Putamen (tissue), 1 donor: ENCODE measurements around the gene ZNF800.
A peak's percentile ranks its signal among the peaks of the same experiment; 100 is the strongest.

Source experiments
- DNase-seq: peaks from one replicate; pipeline ENCODE4 v3.0.0-alpha.2; 2016; ENCODE audit warnings: low spot score

The ZNF800 gene

DNA sequence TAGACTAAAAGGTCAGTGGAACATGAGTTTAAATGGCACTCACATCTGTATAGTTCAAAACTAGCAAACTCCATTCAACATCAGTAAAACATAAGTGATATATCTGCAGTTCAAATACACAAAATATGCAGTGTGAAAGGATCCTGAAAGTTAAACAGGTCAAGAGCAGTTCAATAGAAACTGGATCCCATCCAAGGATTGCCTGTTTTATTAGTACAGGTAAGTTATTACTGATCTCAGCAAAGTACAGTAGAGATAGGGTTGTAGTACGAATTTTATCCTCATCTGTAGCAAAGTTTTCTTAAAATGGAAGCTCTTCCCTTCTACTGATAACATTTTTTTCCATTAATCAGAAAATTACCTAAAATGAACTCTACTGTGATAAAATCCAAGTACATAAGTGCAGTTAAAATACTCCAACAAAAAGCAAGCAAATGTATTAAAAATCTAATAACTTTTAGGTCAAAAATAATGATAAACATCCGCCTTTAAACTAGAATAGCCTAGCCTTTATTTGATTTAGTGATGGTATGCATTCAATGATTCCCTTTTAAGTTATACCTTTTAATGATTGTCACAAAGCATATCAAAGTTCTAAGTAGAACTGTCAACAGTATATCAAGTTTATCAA, 2.2 kb downstream of the ZNF800 start:
- no peak for DNase-seq

DNA sequence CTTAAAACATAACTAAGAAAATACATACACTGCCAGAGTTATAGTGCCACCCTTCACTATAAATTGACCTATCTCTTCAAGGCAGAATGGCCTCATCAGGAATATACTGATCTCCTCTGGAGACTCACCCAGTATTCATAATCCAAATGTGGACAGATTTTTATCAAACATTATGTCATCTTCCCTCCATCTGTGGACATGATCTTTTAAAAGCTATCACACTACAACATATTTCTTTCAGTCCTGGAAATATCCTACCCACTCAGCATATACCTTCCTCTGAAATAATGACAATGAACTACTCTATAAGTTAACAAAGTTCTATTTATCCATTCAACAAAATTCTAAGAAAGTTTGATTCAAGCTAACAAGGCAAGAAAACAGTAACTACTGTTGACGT, 3.2 kb downstream of the ZNF800 start:
- no peak for DNase-seq

DNA sequence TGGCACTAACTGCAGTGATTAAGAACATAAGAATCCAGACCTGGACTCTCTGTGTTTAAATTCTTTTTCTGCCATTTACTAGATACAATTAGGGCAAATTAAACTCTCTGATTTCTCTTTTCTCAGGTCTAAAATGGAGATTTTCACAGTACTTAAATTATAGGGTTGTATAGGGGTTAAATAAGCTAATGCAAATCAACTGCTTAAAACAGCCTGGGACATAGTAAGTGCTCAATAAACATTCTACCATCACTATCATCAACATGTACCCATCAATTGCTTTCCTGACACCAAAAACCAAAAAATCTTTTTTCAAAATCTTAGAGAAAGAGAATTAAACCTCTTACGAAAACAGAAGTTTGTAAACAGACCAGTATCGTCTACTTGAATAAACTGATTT, 4.5 kb downstream of the ZNF800 start:
- no peak for DNase-seq

DNA sequence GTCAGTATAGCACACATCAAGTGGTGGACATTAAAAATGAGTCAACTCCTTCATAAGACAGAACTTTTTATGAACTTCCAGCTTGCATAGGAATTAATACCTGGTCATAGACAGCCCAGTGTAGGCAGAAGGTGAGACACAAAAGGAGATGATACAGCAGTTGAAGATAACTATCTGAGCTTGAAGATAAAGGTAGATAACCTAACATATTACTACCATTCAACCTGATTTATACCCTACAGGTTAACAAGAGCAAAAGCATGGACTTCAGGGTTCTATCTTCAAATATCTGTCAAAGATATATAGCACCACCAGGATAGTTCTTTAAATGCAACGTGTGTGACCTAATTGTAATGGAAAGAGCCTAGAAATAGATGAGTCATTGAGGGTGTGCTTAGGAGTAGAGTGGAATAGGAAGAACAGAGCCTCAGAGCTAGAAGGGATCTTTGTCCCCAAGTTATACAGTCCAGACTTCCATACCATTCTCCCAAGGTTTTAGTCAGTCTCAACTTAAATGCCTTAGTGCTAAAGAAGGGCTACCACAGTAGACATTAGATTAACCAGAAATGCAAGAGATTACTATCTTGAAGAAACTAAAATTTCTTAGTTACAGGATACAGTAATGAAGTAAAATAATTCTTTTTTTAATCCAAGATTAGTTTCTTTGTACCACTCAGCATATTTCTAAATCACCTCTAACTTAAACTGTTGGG, 9.2 kb downstream of the ZNF800 start:
- no peak for DNase-seq

DNA sequence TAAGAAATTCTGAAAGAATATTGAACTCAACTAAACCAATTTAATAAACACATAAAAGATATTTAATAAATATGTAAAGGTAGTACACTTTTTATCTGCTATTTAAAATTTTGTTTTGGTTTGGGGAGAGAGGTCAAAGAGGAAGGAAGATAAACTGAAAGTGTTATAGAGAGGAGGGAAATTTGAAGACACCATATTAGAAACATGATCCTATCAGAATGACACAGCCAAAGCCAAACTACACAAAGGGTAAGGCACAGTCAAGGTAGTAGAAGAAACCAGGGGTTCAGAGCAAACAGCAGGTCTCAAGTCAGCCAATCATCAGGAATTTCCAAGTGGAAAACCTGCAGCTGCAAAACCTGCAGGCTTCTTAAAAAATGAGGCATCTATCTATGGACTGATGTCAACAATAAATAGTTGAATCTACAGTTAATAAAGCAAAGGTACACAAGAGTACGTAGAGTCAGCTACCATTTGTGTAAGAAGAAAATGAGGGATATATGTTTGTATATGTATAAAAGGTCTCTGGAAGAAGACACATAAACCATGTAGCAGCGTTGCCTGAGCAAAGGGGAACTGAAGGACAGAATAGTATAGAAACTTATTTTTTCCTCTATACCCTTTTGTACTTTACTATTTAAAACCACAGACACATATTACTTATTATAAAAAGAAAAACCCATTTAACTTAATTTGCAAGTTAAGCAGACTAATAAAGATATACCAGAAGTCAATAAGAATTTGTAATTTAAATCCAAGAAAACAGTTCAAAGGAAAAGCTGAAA, 10.0 kb downstream of the ZNF800 start:
- no peak for DNase-seq

DNA sequence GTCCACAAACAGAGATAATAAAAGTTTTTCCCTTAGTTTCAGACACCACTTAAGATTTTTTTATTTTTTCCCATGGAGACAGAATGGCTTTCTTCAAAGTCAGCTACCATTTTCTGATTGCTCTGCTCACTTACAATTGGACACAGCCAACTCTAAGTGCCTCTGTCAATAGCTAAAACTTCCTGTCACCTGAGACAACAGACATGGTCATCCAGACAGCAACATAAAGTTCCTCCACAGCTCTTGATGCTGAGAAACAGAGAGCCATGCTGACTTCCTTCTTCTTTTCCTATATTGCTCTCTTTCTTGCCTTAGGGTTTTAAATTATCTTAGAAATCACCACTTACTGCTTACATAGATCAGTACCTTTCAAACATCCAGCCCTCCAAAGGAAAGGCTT, 12.0 kb downstream of the ZNF800 start:
- no peak for DNase-seq

DNA sequence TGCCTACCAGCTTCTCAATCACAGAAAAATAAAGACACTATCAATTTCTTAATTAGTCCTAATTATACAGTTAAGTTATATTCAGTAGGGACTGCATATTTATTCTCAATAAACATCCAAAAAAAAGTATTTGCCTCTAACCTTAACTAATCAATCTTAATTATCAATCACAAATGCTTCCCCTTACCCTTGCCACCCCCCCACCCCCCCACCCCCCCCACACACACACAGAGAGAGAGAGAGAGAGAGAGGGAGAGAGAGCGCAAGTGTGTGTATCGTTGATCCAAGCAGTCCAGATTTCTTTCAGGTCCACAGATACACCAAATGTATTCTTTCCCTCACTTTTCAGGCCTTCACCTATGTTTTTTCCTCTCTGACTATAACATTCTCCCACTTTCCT, 12.9 kb downstream of the ZNF800 start:
- no peak for DNase-seq

DNA sequence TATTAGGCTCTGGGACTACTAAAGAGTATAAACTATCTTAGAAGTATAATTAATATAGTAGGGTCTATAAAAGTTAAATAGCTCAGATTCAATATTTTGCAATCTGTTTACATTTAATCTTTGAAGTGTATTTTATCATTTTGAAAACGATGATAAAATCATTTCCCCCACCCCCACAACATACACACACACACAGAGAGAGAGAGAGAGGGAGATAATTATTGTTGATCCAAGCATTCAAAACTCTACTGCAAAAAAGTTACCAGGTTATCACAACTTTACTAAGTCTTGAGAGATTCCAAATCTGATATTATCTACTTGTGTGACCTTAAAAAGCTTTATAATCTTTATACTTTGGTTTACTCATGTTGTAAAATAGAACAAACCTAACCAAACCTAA, 14.0 kb downstream of the ZNF800 start:
- DNase-seq = no peak

DNA sequence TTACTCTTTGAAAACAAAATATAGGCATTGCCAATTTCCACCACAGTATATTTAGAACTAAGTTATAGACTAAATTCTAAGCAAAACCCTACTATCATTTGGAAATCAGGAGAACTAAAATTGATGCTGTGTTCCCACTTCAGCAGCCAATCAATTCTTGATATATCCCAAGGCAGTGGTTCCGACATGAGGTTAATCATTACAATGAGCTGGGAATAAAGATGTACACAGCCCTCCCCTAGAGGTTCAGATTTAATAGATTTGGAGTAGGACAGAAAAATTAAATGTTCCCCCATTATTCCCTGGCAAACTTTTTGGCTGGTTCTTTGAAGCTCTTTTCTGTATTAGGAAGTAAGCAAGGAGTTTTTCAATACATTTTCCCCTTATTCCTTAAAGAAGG, 15.1 kb downstream of the ZNF800 start:
- DNase-seq = no peak

DNA sequence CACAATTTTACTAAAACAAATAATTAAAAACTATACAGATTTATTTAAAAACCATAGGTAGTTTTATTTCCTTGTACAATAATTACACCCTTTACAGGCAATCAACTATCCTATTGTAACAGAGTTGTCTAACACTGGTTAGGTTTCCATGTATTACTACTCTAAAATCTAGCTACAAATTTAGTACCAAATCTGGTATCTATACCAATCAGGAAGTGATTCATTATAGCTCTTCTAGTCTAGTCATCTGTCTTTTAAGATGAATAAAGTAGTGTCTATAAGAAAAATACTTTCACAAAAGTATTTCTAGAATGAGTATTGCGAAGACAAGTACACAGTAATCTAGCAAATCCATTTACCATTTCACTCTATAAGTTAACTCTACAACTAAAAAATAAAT, 16.9 kb downstream of the ZNF800 start:
- no peak for DNase-seq

DNA sequence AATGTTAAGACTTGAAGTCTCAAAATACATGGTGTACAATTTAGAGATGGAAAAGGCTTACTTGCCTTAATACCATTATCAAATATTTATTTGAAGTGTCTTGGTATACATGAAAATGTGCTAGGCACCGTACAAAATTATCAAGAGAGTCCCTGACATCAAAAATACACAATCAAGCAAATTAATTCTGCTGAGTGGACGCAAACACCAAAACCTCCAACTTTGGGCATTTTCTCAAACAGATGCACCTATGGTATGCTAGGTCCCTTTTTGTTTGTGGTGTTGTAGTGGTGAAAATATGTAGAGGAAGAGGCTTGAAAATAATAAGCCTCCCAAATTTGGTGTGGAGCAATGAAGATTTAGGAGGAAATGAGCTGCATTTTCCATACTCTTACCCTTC, 24.8 kb downstream of the ZNF800 start:
- DNase-seq = no peak

DNA sequence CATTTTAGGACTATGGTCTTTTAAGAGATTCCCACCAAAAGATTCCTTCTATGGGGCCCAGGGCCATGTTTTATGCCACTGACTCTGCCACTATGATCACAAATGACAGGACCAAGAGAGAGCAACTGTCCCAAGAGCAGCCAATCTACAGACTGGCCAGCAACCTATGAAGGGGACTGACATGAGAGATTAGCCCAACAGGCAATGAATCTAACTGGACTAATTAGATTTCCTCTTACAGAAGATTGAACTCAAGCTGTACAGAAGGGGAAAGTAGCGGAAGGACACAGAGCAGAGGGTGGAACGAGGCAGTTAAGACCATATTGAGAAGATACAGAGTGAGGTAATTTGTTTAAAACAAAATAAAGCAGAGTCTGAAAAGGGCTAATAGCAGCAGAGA, 25.8 kb downstream of the ZNF800 start:
- no peak for DNase-seq

DNA sequence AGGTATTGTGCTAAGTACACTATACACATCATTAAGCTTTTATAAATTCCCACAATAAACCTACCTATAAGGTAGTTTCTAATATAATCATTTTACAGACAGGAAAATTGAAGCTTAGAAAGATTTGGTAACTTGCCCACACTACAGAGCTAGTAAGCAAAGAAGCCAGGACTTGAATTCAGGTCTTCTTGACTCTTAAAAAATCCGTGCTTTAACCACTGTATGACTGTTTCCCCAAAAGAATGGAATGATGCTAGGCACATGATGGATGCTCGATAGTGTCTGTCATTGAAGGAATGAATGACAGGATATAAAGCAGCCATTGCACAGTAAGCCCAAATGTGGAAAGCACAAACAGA, 26.6 kb downstream of the ZNF800 start:
- DNase-seq = no peak

DNA sequence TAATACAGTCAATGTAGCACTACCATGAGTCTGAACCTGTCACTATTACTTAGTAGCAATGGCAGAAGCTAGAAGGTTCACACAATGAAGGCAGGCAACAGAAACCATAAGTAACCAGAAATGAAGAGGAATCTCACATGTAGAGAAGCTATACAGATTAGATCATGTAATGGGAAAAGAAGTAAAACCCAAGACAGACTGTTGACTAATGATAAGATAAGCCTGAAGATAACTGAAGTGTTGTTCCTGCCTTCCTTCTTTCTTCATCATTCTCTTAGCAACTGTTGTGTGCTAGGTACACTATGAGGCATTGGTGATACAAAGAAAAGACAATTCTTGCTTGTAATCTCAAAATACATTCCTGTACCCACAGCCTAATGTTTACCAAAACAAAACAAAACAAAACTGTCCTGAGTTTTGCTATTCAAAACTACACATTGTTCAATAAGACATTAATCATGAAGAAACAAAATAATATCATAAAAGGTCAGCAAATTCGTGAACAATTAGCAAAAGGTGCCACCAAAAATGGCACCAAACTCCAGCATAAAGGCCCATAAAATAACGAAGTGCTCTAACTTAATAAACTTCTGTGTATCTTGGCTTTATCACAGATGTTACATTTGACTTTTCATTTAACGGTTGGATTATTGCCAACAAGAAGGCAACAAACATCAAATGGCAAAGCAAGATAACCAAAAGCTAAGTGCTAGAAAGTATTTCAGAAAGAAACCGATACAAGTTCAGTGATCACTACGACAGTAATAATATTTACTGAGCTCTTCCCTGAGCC, 27.1 kb downstream of the ZNF800 start:
- no peak for DNase-seq

DNA sequence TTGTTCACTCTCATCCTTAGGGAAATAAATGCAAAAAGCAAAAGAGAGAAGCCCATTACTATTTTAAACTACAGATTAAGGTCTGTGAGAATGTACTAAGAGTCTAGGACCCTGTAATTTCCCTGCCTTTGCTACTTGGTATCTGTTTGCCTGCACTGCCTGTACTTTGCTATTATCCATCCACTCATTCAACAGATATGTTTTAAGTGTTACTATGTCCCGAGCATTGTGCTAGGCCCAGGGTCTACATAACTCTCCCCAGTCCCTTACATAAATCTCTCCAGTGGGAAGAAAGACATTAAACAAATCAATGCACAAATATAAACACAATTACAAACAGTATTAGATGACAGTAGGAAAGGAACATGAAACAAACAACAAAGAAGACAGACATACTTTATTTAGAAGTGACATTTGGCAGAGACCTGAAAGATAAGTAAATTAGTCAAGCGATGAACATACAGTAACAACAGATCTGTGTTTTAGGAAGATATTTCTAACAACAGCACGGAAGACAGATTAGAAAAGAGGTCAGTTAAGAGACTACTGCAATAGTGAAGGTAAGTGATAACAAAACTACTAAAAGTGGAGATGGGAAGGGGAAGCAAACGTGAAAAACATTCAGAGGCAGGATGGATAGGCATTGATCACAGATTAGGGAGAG, 30.0 kb downstream of the ZNF800 start:
- DNase-seq = no peak

DNA sequence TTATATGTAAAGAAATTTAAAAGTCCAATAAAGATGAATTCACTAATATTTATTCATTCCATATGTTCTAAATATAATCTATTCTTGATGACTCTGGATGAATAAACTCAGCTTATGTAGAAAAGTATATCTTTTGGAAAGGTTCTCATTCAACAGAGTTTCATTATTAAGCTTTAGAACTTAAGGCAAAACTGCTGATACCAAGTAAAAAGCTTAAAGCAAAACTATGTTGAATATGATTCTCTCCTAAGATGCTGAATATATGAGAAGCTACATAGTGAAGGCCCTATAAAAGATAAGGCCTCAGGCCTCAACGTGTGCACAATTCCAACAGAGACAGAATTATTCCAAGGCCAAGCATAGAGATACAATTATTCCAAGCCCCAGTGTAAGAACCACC, 30.8 kb downstream of the ZNF800 start:
- no peak for DNase-seq

DNA sequence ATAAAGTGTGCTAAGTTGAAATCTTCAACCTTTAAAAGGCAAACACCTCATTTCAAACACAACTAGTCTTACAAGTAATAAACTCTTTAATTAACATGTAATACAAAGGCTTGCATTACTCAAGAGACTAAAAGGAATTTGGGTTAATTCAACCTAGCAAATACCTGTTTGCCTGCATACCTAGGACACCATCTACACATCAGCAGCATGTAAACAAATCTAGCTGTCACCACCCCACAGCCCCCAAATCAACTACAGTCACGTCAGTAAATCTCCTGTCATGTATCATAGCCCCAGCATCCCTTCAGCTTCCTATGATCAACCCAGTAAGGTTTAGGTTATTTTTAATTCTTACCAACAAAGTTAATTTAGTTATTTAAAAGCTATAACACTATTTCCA, 33.5 kb downstream of the ZNF800 start:
- no peak for DNase-seq

DNA sequence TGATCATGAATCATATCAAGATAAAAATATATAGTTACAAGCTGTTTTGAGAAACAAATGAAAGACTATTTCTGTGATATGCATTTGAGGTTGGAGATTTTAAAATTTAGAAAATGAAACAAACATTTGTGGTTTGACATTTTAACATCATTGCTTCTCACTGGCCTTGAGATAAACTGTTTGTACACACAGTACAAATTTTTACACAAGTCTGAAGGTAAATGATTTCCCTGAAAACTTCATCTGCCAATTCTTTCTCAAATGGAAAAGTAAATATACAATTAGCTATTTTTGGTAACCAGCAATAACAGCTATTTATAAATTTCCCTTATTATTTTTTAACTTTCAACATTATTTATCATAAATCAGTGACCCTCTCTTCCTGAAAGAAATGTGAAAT, 38.6 kb downstream of the ZNF800 start:
- no peak for DNase-seq

DNA sequence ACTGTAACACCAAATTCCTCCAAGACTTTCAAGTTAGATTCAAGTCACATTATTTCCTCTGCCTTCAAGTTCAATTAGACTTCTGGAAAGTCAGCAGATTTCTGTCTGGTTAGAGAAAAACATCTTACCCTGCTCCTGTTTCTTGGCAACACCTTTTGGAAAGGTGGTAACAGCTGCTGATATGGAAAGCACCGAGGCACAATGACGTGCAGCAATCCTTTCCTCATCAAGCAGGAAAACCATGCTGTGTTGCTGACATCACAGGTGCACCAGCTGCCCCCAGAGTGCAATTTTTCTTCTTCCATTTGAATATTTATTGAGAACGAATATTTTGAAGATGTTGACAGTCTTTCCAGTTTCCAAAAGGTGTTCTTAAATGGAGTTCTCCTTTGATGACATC, 41.9 kb downstream of the ZNF800 start:
- DNase-seq = no peak

DNA sequence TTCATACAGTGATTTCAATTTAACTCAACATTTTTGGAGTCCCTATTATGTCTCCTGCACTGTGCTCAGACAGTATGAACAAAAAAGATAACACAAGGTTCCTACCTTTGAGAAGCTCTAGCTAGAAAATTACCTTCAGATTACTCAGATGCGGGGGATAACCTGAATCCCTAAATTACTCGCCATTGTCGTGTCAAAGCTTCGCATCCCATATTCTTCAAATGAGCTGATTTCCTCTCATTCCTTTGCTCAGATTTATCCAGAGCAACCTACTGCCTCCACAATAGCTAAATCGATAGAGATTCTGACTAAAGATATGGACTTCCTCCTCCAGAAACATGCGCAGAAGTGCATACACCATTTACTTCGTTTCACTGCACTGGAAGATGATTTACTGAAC, 42.6 kb downstream of the ZNF800 start:
- DNase-seq = peak; percentile 70

DNA sequence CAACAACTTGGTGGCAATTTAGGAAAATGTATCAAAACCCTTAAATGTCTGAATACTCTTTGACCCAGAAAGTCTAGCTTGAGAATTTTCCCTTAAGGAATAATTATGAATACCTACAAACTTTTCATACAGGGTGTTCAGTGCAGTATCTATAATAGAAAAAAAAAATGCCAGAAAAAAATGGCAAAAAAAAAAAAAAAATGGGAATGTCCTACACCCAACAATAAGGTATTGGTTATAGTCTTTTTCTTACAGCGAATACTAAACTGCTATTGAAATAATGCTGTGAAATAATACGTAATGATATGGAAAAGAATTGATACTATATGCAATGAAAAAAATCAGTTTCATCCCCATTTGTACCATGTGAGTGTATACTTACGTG, 44.3 kb downstream of the ZNF800 start:
- no peak for DNase-seq

DNA sequence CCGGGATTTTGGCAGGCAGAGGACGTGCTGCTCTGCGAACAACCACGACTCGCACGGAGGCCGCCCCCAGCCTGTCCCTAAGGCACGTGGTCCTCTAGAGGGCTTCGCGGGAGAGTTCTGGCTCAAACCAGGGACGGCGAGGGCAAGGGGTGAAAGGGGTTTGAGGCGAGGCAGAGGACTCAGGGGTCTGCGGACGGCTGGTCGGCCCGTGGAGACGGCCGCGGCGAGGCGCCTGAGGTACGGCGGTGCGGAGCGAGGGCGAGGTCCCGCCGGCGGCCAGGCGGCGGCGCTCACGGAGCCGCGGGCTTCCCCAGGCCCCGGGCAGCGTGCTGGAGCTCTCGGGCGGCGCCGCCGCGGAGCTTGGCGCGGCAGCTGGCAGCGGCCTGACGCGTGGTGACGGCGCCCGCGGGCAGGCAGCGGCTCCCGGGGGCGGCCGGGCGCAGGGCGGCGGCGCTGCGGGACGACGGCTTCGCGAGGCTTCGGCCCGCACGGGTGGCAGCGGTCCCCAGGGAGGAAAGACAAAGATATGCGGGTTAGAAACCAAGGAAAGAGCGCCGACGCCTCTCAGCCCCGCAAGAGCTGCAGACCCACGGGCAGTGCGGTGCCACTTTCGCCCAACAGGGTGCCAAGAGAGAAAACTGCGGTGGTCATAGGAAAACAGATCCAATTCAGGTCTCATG, 44.8 kb downstream of the ZNF800 start:
- peak; percentile 38 for DNase-seq
